Lung (tissue), 12 donors: ENCODE data around the gene PASK. TPM values are rescaled to one million over a fixed set of nuclear protein-coding genes. Genes with fewer than 3 reads are reported as not detected.
A peak's percentile ranks its signal among the peaks of the same experiment; 100 is the strongest.

Experiments used
- ATAC-seq: fragments of 200-7000 bp; cut with Tn5 transposase; one replicate; pipeline ENCODE4 v1.9.1; 2020; ENCODE audit warnings: moderate number of reproducible peaks; ENCODE audit not compliant: insufficient read depth, low FRiP score
- DNase-seq, 3 donors: peaks; one replicate each; pipeline ENCODE4 v3.0.0-alpha.2; 2013 to 2017
- H3K27ac ChIP-seq, 2 donors: one replicate each; pipeline ENCODE4 v1.5.1; 2013; ENCODE audit warnings: mild to moderate bottlenecking in 2 of 2, moderate library complexity in 2 of 2, control low read depth in 1 of 2, inconsistent platforms in 1 of 2, low read depth in 1 of 2, low read length in 1 of 2
- H3K27me3 ChIP-seq, 3 donors: one replicate each; pipeline ENCODE4 v1.5.1; 2013; ENCODE audit warnings: low read length in 2 of 3; ENCODE audit not compliant: control insufficient read depth in 3 of 3, insufficient read depth in 3 of 3
- H3K36me3 ChIP-seq, 4 donors: one replicate each; pipeline ENCODE4 v1.5.1; 2013; ENCODE audit warnings: low read length in 4 of 4, mild to moderate bottlenecking in 1 of 4, moderate library complexity in 1 of 4; ENCODE audit not compliant: control insufficient read depth in 4 of 4, insufficient read depth in 4 of 4
- H3K4me1 ChIP-seq, 5 donors: one replicate each; pipeline ENCODE4 v1.5.1; 2013; ENCODE audit warnings: low read length in 5 of 5, mild to moderate bottlenecking in 2 of 5, moderate library complexity in 1 of 5; ENCODE audit not compliant: control insufficient read depth in 5 of 5, insufficient read depth in 5 of 5
- H3K4me3 ChIP-seq: one replicate; pipeline ENCODE4 v1.5.1; 2013; ENCODE audit warnings: mild to moderate bottlenecking, control low read depth, moderate library complexity
- H3K9ac ChIP-seq, 2 donors: one replicate each; pipeline ENCODE4 v1.5.1; 2013; ENCODE audit warnings: low read length in 2 of 2, control low read depth in 1 of 2; ENCODE audit not compliant: insufficient read depth in 1 of 2
- H3K9me3 ChIP-seq, 4 donors: one replicate each; pipeline ENCODE4 v1.5.1; 2013; ENCODE audit warnings: low read length in 3 of 4, mild to moderate bottlenecking in 1 of 4, moderate library complexity in 1 of 4; ENCODE audit not compliant: control insufficient read depth in 4 of 4, insufficient read depth in 3 of 4
- CTCF ChIP-seq: IDR thresholded peaks from 2 replicates; pipeline ENCODE4 v1.5.1; 2012; ENCODE audit warnings: mild to moderate bottlenecking; ENCODE audit errors: control extremely low read depth, extremely low read depth
- WGBS, 2 donors: extraction: QIAGEN DNeasy Blood & Tissue Kit; methylation state at CpG; one replicate each; pipeline ENCODE4 v1.1.7; 2013; 5-methylcytosine and 5-hydroxymethylcytosine counted together
- polyA plus RNA-seq, 2 donors: library from polyadenylated mRNA; stranded (reverse); fragments of 200-250 nt; gene quantifications; one replicate each; pipeline ENCODE4 v1.2.1, GENCODE V29; 2013
- total RNA-seq, 2 donors: library from RNA; depleted of rRNA in 1 of 2; stranded (reverse); fragments of >200 nt in 1 of 2; gene quantifications; one replicate each; pipeline ENCODE4 v1.2.1, GENCODE V29; 2014 to 2021
- donor health status: control.
- donor health status: control.
- donor health status: Bipolar disorder and iron deficiency.
- donor health status: healthy.
- donor health status: DM: yes; HTN: yes; CAD: no.

The PASK gene
- total and polyA plus RNA-seq, 4 donors: 3.5 to 21.8 (median 13.2) TPM

DNA sequence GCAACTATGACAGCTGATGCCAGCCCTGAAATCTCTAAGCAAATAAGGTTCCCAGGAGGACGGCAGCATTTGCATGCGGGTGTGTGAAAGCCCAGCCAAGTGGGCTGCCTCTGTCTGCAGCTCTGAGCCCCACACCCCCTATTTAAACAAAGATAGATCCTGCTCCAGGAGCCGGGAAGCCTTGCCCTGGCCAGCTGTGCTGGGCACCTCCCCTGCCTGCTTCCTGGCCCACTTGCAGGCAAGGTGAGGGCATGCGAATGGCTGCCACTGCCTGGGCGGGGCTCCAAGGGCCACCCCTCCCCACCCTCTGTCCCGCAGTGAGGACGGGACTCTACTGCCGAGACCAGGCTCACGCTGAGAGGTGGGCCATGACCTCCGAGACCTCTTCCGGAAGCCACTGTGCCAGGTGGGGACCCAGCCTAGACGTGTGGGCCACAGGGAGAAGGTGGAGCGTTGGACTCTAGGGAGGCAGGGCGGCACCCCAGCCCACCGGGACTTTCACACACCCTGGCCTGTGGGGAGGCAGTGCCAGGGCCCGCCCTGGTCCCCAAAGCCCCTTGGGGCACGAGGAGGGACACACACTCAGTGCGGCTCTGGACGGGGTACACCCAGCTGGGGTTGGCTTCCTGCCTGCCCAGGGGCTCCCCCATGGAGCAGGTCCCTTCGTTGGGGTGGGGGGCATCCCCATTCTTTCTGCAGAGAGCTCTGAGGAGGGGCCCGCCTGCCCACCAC lies 39.3 kb upstream of the PASK start, which contains the start of gene ANO7:
Gene ANO7 (plus strand): TSS at position 317 of the 732 bp plus-strand sequence. CDS start 1,387 bp downstream, outside the sequence.
- WGBS, 2 donors: 65 to 86% methylated on average over 21 of the region's 21 CpGs
- Histone ChIP-seq H3K36me3 (peaks cover 0 to 1% (median under 1%) of the 10 kb centered on the region in 4 donors), H3K9ac (no peak within 1 kb of the TSS), H3K9me3 (no peaks in the 10 kb centered on the region), H3K27ac (no peak within 1 kb of the TSS), H3K27me3 (no peaks in the 10 kb centered on the region), H3K4me1 (peaks cover 0 to 7% (median 0%) of the 10 kb centered on the region in 5 donors), H3K4me3 (no peak within 1 kb of the TSS)
- DNase-seq (peak in 2 of 3 donors; percentile 10 to 20), ATAC-seq (peak; percentile 15)
- TF ChIP-seq CTCF: no peak

GRCh38 chr2:241187918-241188234 lies 38.6 kb upstream of the PASK start:
- H3K36me3 ChIP-seq: peaks cover 0 to 6% (median 2%) of the 10 kb centered on the region in 4 donors
- no peaks in the 10 kb centered on the region for H3K27me3 ChIP-seq
- H3K4me3 ChIP-seq: no peak overlapping the region
- H3K27ac ChIP-seq: no peak overlapping the region
- H3K4me1 ChIP-seq: peaks cover 0 to 7% (median 0%) of the 10 kb centered on the region in 5 donors
- DNase-seq: no peak
- no peak for ATAC-seq
- 56 to 73% methylated on average over 4 of the region's 4 CpGs for WGBS, 2 donors
- H3K9ac ChIP-seq: no peak overlapping the region
- H3K9me3 ChIP-seq: no peaks in the 10 kb centered on the region
- TF ChIP-seq CTCF: no peak

DNA sequence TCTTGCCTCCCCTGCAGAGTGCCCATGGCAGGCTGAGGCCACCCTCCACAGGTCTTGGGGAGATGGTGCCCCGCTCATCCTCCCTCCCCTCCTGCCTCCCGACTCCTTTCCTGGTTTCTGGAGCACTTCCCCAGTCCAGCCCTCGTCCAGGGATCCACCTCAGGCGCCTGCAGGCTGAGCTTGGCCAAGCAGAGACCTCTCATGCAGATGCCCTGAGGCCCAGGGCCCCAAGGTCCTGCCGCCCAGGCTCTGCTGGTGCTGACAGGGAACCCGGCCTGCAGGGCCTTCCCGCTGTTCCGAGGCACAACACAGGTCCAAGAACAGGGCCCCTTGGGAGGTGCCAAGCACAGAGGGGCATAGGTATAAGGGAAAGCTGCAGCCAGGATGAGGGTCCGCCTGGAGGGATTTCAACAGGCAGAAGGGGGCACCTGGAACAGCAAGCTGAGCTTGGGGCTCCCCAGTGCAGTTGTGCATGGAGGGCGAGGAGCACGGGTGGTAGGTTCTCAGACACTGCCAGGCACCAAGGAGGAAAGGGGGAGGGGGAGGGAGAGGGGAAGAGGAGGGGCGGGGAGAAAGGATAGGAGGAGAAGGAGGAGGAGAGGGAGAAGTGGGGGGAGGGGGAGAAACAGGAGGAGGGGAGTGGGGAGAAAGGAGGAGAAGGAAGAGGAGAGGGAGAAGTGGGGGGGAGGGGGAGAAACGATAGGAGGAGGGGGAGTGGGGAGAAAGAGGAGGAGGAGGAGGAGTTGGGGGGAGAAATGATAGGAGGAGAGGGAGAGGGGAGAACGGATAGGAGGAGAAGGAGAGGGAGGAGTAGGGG lies 38.0 kb upstream of the PASK start:
- Histone ChIP-seq H3K4me1 (peaks cover 0 to 7% (median 0%) of the 10 kb centered on the region in 5 donors), H3K27me3 (no peaks in the 10 kb centered on the region), H3K9me3 (no peaks in the 10 kb centered on the region), H3K27ac (no peak overlapping the region), H3K9ac (no peak overlapping the region), H3K36me3 (peaks cover 0 to 12% (median 2%) of the 10 kb centered on the region in 4 donors), H3K4me3 (no peak overlapping the region)
- 57 to 72% methylated on average over 14 of the region's 14 CpGs for WGBS, 2 donors
- TF ChIP-seq CTCF: no peak
- no peak for ATAC-seq
- DNase-seq: peak in 2 of 3 donors; percentile 3 to 12
